ENCODE results near the gene NPIPA1. TPM values are rescaled to one million over a fixed set of nuclear protein-coding genes. Genes with fewer than 3 reads are reported as not detected.
A peak's percentile ranks its signal among the peaks of the same experiment; 100 is the strongest.
"Not testable (repeated sequence)": the region's sequence is repeated elsewhere in the genome, so short reads cannot be mapped to it uniquely, and the experiment has no call there.

NPIPA1 gene
- polyA plus RNA-seq, 2 of the 4 experiments (the other 2 are of a cell fraction): 59.9 to 62.7 TPM

- peak in 1 of 2 experiments; percentile 60; a peak in 3 of 6 replicates for ATAC-seq
- FAIRE-seq; H3K27ac ChIP-seq; POLR2A ChIA-PET; H3K4me2 ChIP-seq; CTCF ChIA-PET; H3K9me3 ChIP-seq; DNase-seq (ENCODE audit: low read depth in 1 of 2, low spot score in 1 of 2); H3K4me3 ChIP-seq; H3K4me1 ChIP-seq: not testable (repeated sequence)
- WGBS (ENCODE audit: missing lambda C conversion rate): 88% methylated on average over 2 of the region's 11 CpGs
These were observed 24.7 kb upstream of the NPIPA1 start for GRCh38 chr16:14912588-14912987.

DNA sequence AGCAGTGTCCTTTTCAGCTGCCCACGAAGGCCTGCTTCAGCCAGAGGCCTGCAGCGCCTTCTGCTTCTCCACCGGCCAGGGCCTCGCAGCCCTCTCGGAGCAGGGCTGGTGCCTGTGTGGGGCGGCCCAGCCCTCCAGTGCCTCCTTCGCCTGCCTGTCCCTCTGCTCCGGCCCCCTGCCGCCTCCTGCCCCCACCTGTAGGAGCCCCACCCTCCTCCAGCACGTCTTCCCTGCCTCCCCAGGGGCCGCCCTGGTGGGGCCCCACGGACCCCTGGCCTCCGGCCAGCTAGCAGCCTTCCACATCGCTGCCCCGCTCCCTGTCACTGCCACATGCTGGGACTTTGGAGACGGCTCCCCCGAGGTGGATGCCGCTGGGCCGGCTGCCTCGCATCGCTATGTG, 18.7 kb upstream of the NPIPA1 start:
- H3K4me2 ChIP-seq; H3K4me3 ChIP-seq; H3K4me1 ChIP-seq; H3K9me3 ChIP-seq; FAIRE-seq; DNase-seq (ENCODE audit: low read depth in 1 of 2, low spot score in 1 of 2); POLR2A ChIA-PET; H3K27ac ChIP-seq; CTCF ChIA-PET; ATAC-seq: not testable (repeated sequence)
- 86% methylated on average over 8 of the region's 21 CpGs for WGBS (ENCODE audit: missing lambda C conversion rate)

GRCh38 chr16:14919837-14920600, 17.2 kb upstream of the NPIPA1 start:
- WGBS (ENCODE audit: missing lambda C conversion rate): 82% methylated on average over 19 of the region's 41 CpGs
- H3K9me3 ChIP-seq; H3K4me3 ChIP-seq; FAIRE-seq; POLR2A ChIA-PET; ATAC-seq; DNase-seq (ENCODE audit: low read depth in 1 of 2, low spot score in 1 of 2); CTCF ChIA-PET; H3K27ac ChIP-seq; H3K4me1 ChIP-seq; H3K4me2 ChIP-seq: not testable (repeated sequence)

DNA sequence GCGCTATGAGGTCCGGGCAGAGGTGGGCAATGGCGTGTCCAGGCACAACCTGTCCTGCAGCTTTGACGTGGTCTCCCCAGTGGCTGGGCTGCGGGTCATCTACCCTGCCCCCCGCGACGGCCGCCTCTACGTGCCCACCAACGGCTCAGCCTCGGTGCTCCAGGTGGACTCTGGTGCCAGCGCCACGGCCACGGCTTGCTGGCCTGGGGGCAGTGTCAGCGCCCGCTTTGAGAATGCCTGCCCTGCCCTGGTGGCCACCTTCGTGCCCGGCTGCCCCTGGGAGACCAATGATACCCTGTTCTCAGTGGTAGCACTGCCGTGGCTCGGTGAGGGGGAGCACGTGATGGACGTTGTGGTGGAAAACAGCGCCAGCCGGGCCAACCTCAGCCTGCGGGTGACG, 15.0 kb upstream of the NPIPA1 start:
- H3K4me3 ChIP-seq; CTCF ChIA-PET; ATAC-seq; DNase-seq (ENCODE audit: low read depth in 1 of 2, low spot score in 1 of 2); H3K27ac ChIP-seq; H3K9me3 ChIP-seq; POLR2A ChIA-PET; H3K4me1 ChIP-seq; H3K4me2 ChIP-seq; FAIRE-seq: not testable (repeated sequence)
- no CpG with 5 or more reads among the region's 27 CpGs for WGBS (ENCODE audit: missing lambda C conversion rate)

GRCh38 chr16:14922968-14923367, 14.3 kb upstream of the NPIPA1 start:
- DNase-seq (ENCODE audit: low read depth in 1 of 2, low spot score in 1 of 2); H3K9me3 ChIP-seq; H3K4me1 ChIP-seq; ATAC-seq; H3K4me2 ChIP-seq; POLR2A ChIA-PET; H3K27ac ChIP-seq; H3K4me3 ChIP-seq; FAIRE-seq; CTCF ChIA-PET: not testable (repeated sequence)
- 93% methylated on average over 2 of the region's 16 CpGs for WGBS (ENCODE audit: missing lambda C conversion rate)

DNA sequence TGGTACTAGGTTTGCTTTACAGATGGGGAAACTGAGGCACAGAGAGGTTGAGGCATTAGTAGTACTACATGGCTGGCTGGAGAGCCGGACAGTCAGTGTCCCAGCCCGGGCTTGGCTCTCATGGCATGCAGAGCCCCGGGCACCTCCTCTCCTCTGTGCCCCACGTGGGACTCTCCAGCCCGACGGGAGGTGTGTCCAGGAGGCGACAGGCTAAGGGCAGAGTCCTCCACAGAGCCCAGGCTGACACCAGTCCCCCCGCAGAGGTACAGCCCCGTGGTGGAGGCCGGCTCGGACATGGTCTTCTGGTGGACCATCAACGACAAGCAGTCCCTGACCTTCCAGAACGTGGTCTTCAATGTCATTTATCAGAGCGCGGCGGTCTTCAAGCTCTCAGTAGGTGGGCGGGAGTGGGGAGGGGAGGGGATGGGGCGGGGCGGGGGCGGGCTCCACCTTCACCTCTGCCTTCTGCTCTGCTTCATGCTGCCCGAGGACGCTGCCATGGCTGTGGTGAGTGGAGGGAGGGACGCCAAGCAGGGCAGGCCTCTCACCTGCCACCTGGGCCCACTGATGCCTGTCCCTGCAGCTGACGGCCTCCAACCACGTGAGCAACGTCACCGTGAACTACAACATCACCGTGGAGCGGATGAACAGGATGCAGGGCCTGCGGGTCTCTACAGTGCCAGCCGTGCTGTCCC, 13.7 kb upstream of the NPIPA1 start:
- H3K4me2 ChIP-seq; FAIRE-seq; CTCF ChIA-PET; DNase-seq (ENCODE audit: low read depth in 1 of 2, low spot score in 1 of 2); H3K27ac ChIP-seq; POLR2A ChIA-PET; H3K4me1 ChIP-seq; H3K4me3 ChIP-seq; H3K9me3 ChIP-seq: not testable (repeated sequence)
- WGBS (ENCODE audit: missing lambda C conversion rate): 78% methylated on average over 4 of the region's 31 CpGs
- ATAC-seq: peak in 1 of 2 experiments; percentile 75; a peak in 1 of 6 replicates

DNA sequence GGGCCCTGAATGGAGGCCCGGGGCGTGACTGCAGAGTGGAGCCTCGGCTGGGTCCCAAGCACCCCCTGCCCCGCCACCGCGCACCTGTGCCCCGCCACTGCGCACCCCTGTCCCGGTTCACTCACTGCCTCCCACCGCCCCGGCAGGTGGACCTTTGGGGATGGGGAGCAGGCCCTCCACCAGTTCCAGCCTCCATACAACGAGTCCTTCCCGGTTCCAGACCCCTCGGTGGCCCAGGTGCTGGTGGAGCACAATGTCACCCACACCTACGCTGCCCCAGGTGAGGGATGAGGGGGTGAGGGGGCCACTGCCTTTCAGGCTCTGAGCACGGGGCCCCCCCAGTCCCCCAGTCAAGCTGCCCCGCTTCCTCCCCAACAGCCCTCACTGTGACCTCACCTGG, 12.9 kb upstream of the NPIPA1 start:
- 90% methylated on average over 4 of the region's 17 CpGs for WGBS (ENCODE audit: missing lambda C conversion rate)
- H3K27ac ChIP-seq; DNase-seq (ENCODE audit: low read depth in 1 of 2, low spot score in 1 of 2); H3K4me2 ChIP-seq; H3K9me3 ChIP-seq; POLR2A ChIA-PET; ATAC-seq; FAIRE-seq; CTCF ChIA-PET; H3K4me1 ChIP-seq; H3K4me3 ChIP-seq: not testable (repeated sequence)

DNA sequence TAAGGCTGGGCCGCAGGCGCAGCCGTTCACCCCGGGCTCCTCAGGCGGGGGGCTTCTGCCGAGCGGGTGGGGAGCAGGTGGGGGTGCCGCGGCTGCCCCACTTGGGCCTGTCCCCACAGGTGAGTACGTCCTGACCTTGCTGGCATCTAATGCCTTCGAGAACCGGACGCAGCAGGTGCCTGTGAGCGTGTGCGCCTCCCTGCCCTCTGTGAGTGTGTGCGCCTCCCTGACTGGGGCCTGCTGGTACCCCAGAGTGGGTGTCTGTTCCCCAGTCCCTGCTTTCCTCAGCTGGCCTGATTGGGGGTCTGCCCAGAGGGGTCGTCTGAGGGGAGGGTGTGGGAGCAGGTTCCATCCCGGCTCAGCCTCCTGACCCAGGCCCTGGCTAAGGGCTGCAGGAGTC, 12.3 kb upstream of the NPIPA1 start:
- CTCF ChIA-PET; H3K4me1 ChIP-seq; H3K4me2 ChIP-seq; FAIRE-seq; POLR2A ChIA-PET; DNase-seq (ENCODE audit: low read depth in 1 of 2, low spot score in 1 of 2); H3K4me3 ChIP-seq; H3K9me3 ChIP-seq; H3K27ac ChIP-seq: not testable (repeated sequence)
- ATAC-seq: peak in 1 of 2 experiments; percentile 51; a peak in 2 of 6 replicates
- 95% methylated on average over 7 of the region's 18 CpGs for WGBS (ENCODE audit: missing lambda C conversion rate)

- CTCF ChIA-PET, H3K4me2 ChIP-seq, H3K4me3 ChIP-seq, H3K9me3 ChIP-seq, FAIRE-seq, H3K4me1 ChIP-seq, H3K27ac ChIP-seq, POLR2A ChIA-PET: not testable (repeated sequence)
- 73% methylated on average over 8 of the region's 31 CpGs for WGBS (ENCODE audit: missing lambda C conversion rate)
- ATAC-seq (peak; percentile 77 to 93), DNase-seq (ENCODE audit: low read depth in 1 of 2, low spot score in 1 of 2) (peak; percentile 0 to 32)
These were observed 9.1 kb upstream of the NPIPA1 start for GRCh38 chr16:14928064-14928714.

GRCh38 chr16:14929176-14929575, 8.1 kb upstream of the NPIPA1 start:
- ATAC-seq; FAIRE-seq; H3K4me3 ChIP-seq; H3K27ac ChIP-seq; CTCF ChIA-PET; DNase-seq (ENCODE audit: low read depth in 1 of 2, low spot score in 1 of 2); H3K9me3 ChIP-seq; POLR2A ChIA-PET; H3K4me1 ChIP-seq; H3K4me2 ChIP-seq: not testable (repeated sequence)
- WGBS (ENCODE audit: missing lambda C conversion rate): 96% methylated on average over 18 of the region's 26 CpGs

- FAIRE-seq; H3K4me1 ChIP-seq; H3K9me3 ChIP-seq; DNase-seq (ENCODE audit: low read depth in 1 of 2, low spot score in 1 of 2); H3K27ac ChIP-seq; POLR2A ChIA-PET; ATAC-seq; H3K4me3 ChIP-seq; CTCF ChIA-PET; H3K4me2 ChIP-seq: not testable (repeated sequence)
- WGBS (ENCODE audit: missing lambda C conversion rate): no CpG with 5 or more reads among the region's 25 CpGs
These were observed 7.0 kb upstream of the NPIPA1 start for GRCh38 chr16:14930246-14930645.
